MCF 10A (cell line): ENCODE results near the gene TAGAP. TPM values are rescaled to one million over a fixed set of nuclear protein-coding genes. Genes with fewer than 3 reads are reported as not detected.

ENCODE experiments used
- BruUV-seq: library from RNA; stranded (reverse); fragments of 400-500 nt; replicated peaks from 2 replicates; lab custom pipeline; 2021; lab: Mats Ljungman, UMichigan
- CTCF ChIA-PET: fragments of 300-600 bp; sonication (Branson Sonifier 250); formaldehyde crosslinking; extraction: SDS; loops from one replicate; lab custom pipeline; 2021; ENCODE audit warnings: antibody characterized with exemption, inconsistent platforms; lab: Yijun Ruan, JAX
- POLR2A ChIA-PET: fragments of 300-600, 350-650 bp; sonication (Branson Sonifier 250); formaldehyde crosslinking; extraction: SDS; loops from one replicate; lab custom pipeline; 2020; ENCODE audit warnings: antibody characterized with exemption, inconsistent platforms; lab: Yijun Ruan, JAX
- DNase-seq: peaks from one replicate; pipeline ENCODE4 v3.0.0-alpha.2; 2018; ENCODE audit not compliant: unreplicated experiment
- H3K27ac Mint-ChIP-seq: one replicate; pipeline ENCODE4 v1.8.0; 2022; ENCODE audit warnings: mild to moderate bottlenecking, low read depth, mixed read lengths; ENCODE audit not compliant: unreplicated experiment
- H3K27me3 Mint-ChIP-seq: one replicate; pipeline ENCODE4 v1.8.0; 2022; ENCODE audit warnings: mixed read lengths; ENCODE audit not compliant: insufficient read depth, unreplicated experiment
- H3K36me3 Mint-ChIP-seq: one replicate; pipeline ENCODE4 v1.8.0; 2022; ENCODE audit warnings: mild to moderate bottlenecking, moderate library complexity, mixed read lengths; ENCODE audit not compliant: insufficient read depth, unreplicated experiment
- H3K4me1 Mint-ChIP-seq: one replicate; pipeline ENCODE4 v1.8.0; 2022; ENCODE audit warnings: mixed read lengths; ENCODE audit not compliant: insufficient read depth, unreplicated experiment
- H3K4me3 Mint-ChIP-seq: one replicate; pipeline ENCODE4 v1.8.0; 2022; ENCODE audit warnings: mild to moderate bottlenecking, moderate library complexity, mixed read lengths; ENCODE audit not compliant: unreplicated experiment
- H3K9me3 Mint-ChIP-seq: one replicate; pipeline ENCODE4 v1.8.0; 2022; ENCODE audit warnings: mixed read lengths; ENCODE audit not compliant: unreplicated experiment
- CTCF ChIP-seq: fragments of 200-600 bp; IDR thresholded peaks from one replicate; pipeline ENCODE4 v1.8.0; 2022; ENCODE audit warnings: antibody characterized with exemption, mild to moderate bottlenecking; ENCODE audit not compliant: unreplicated experiment
- intact Hi-C: fragments of 100-400 bp; cut with micrococcal nuclease; formaldehyde crosslinking; loops from 2 replicates; pipeline ENCODE4 v1.14.1; 2022
- total RNA-seq: library from RNA; stranded (reverse); gene quantifications from 2 replicates; pipeline ENCODE4 v1.2.3, GENCODE V29; 2022

Gene TAGAP
- total RNA-seq, 1 experiment from 2014 or later, result not detected

GRCh38 chr6:159053781-159054398 is 9.1 kb upstream of the TAGAP start:
- H3K36me3 Mint-ChIP-seq, result no peaks in the 10 kb centered on the region
- TF ChIP-seq CTCF, result no peak
- intact Hi-C loops, result no loop called here
- H3K27ac Mint-ChIP-seq, result no peak overlapping the region
- peaks cover 42% of the 10 kb centered on the region for H3K27me3 Mint-ChIP-seq
- no peak overlapping the region for H3K4me3 Mint-ChIP-seq
- POLR2A ChIA-PET, result interaction anchor here (0.9 to 1.1 kb wide), 2 partner anchors 9 to 10 kb away, joined by 4 read pairs; no protein-coding TSS in a partner anchor
- CTCF ChIA-PET, result interaction anchor here (0.7 to 3.0 kb wide), 4 partner anchors 11 to 257 kb away, joined by 3 to 16 read pairs (median 6); no protein-coding TSS in a partner anchor
- H3K4me1 Mint-ChIP-seq, result no peaks in the 10 kb centered on the region
- DNase-seq, result no peak
- H3K9me3 Mint-ChIP-seq, result no peaks in the 10 kb centered on the region
- no TSS peak for BruUV-seq

GRCh38 chr6:159052720-159053119 is 7.9 kb upstream of the TAGAP start:
- POLR2A ChIA-PET, result interaction anchor here (0.9 to 1.1 kb wide), 2 partner anchors 10 to 11 kb away, joined by 4 read pairs; no protein-coding TSS in a partner anchor

GRCh38 chr6:159047891-159048685 is 3.3 kb upstream of the TAGAP start:
- ChIA-PET POLR2A (no interaction called here), CTCF (interaction anchor here (0.7 kb wide), 1 partner anchor 39 kb away, joined by 3 read pairs; no protein-coding TSS in a partner anchor)
- no peak for DNase-seq
- intact Hi-C loops, result no loop called here
- no peak overlapping the region for H3K27ac Mint-ChIP-seq
- no peak overlapping the region for H3K4me3 Mint-ChIP-seq
- no peaks in the 10 kb centered on the region for H3K9me3 Mint-ChIP-seq
- H3K4me1 Mint-ChIP-seq, result no peaks in the 10 kb centered on the region
- no TSS peak for BruUV-seq
- no peak for TF ChIP-seq CTCF
- H3K36me3 Mint-ChIP-seq, result no peaks in the 10 kb centered on the region
- peaks cover 35% of the 10 kb centered on the region for H3K27me3 Mint-ChIP-seq

More at GRCh38 chr6:159052720-159053119, 7.9 kb upstream of the TAGAP start:
- H3K9me3 Mint-ChIP-seq, result no peaks in the 10 kb centered on the region
- H3K36me3 Mint-ChIP-seq, result no peaks in the 10 kb centered on the region
- H3K27ac Mint-ChIP-seq, result no peak overlapping the region
- DNase-seq, result no peak
- intact Hi-C loops, result no loop called here
- no peaks in the 10 kb centered on the region for H3K4me1 Mint-ChIP-seq
- H3K27me3 Mint-ChIP-seq, result peaks cover 50% of the 10 kb centered on the region
- no TSS peak for BruUV-seq
- no peak overlapping the region for H3K4me3 Mint-ChIP-seq
- no peak for TF ChIP-seq CTCF
- CTCF ChIA-PET, result interaction anchor here (0.7 to 3.0 kb wide), 5 partner anchors 10 to 519 kb away, joined by 3 to 16 read pairs (median 7); no protein-coding TSS in a partner anchor

GRCh38 chr6:159045801-159046200 is 1.0 kb upstream of the TAGAP start:
- intact Hi-C loops, result no loop called here
- Mint-ChIP-seq H3K27ac (no peak overlapping the region), H3K4me3 (no peak overlapping the region), H3K4me1 (peaks cover 6% of the 10 kb centered on the region), H3K27me3 (peaks cover 35% of the 10 kb centered on the region), H3K36me3 (no peaks in the 10 kb centered on the region), H3K9me3 (no peaks in the 10 kb centered on the region)
- no peak for DNase-seq
- no TSS peak for BruUV-seq
- POLR2A ChIA-PET, result no interaction called here
- TF ChIP-seq CTCF, result no peak
- CTCF ChIA-PET, result no interaction called here
